Measurements from ENCODE around the gene KCNJ5.

Gene KCNJ5

DNA sequence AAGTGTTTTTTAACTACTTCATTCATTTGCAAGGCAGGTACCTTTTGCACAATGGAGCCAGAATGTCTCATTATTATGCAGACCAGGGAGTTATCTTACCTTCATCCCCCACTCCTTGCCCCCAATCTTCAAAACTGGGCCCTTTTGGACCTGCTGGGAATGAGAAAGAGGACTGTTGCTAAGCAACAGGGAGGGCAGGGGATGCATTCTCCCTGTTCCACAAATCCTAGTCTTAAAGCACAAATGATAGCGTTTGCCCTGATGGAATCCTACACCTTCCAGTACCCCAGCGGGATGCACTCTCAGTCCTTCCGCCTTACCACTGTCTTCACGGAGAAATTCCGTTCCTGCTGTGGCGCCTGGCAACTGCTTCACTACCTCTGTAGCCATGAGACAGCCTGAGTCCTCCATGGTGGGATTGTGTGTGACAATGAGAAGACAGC is 20.0 kb upstream of the KCNJ5 start:
- TF ChIP-seq, protein P1, sequence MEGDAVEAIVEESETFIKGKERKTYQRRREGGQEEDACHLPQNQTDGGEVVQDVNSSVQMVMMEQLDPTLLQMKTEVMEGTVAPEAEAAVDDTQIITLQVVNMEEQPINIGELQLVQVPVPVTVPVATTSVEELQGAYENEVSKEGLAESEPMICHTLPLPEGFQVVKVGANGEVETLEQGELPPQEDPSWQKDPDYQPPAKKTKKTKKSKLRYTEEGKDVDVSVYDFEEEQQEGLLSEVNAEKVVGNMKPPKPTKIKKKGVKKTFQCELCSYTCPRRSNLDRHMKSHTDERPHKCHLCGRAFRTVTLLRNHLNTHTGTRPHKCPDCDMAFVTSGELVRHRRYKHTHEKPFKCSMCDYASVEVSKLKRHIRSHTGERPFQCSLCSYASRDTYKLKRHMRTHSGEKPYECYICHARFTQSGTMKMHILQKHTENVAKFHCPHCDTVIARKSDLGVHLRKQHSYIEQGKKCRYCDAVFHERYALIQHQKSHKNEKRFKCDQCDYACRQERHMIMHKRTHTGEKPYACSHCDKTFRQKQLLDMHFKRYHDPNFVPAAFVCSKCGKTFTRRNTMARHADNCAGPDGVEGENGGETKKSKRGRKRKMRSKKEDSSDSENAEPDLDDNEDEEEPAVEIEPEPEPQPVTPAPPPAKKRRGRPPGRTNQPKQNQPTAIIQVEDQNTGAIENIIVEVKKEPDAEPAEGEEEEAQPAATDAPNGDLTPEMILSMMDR (IDR thresholded peaks at IDR 0.05): no peak
- H3K27ac ChIP-seq: no peak overlapping the region
- no peak overlapping the region for H3K4me3 ChIP-seq
- no peak for DNase-seq (ENCODE audit: low spot score)

DNA sequence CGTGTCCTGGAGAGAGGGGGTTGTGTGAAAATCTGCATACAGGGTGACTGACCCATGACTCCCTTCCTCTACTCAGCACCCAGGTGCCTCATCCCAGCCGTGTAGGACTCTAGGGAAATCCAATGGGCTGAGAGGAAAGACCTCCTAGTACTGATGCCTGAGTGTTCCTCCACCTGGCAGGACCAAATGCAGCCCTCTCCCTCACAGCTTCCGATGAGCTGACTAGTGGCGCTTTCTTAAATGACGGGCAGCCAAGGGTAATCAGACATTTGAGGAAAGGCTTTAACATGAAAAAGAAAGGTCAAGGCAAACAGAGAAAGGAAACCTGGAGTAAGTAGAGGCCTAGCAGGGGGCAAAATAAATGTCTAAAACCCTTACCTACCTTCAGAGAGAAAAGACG is 19.1 kb upstream of the KCNJ5 start:
- TF ChIP-seq, protein P1 (IDR thresholded peaks at IDR 0.05): no peak
- no peak overlapping the region for H3K4me3 ChIP-seq
- no peak overlapping the region for H3K27ac ChIP-seq
- no peak for DNase-seq (ENCODE audit: low spot score)

DNA sequence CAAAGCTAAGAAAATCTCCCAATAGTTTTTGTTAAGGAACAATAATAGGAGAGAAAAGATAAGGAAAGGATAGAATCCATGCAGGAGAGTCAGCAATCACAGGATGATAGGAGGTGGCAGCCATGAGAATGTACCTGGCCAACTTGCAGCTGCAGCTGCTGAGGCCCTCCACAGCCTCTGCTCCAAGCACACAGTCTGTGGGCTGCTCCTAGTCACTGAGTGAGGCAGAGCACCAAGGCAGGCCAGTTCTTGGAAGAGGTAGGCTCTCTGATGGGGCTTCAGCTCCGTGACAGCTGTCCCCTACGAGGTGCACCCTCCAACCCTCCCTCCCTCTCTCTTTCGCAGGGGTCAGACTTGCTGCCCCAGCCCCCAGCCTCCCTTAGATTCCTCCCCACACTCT is 18.6 kb upstream of the KCNJ5 start:
- H3K4me3 ChIP-seq: no peak overlapping the region
- TF ChIP-seq, protein P1 (IDR thresholded peaks at IDR 0.05): no peak
- DNase-seq (ENCODE audit: low spot score): no peak
- no peak overlapping the region for H3K27ac ChIP-seq

DNA sequence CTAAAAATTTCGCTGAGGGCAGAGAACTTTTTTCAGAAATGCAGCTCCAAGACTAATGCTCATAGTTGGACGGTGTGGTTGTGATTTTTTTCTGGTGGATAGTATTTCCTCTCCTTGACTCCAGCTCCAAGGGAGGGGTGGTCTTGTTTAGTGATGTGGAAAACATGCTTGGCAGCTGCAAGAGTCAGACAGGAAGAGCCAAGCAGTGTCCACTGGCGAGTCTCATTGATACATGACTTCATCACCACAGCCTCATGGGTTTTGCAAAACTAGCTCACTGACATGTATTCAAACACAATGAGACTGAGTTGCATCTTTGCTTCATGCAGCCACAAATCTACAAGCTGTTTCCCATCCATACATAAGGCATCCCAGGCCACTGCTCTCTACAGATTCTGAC is 16.7 kb upstream of the KCNJ5 start:
- TF ChIP-seq, protein P1 (IDR thresholded peaks at IDR 0.05): no peak
- no peak overlapping the region for H3K4me3 ChIP-seq
- no peak for DNase-seq (ENCODE audit: low spot score)
- no peak overlapping the region for H3K27ac ChIP-seq

DNA sequence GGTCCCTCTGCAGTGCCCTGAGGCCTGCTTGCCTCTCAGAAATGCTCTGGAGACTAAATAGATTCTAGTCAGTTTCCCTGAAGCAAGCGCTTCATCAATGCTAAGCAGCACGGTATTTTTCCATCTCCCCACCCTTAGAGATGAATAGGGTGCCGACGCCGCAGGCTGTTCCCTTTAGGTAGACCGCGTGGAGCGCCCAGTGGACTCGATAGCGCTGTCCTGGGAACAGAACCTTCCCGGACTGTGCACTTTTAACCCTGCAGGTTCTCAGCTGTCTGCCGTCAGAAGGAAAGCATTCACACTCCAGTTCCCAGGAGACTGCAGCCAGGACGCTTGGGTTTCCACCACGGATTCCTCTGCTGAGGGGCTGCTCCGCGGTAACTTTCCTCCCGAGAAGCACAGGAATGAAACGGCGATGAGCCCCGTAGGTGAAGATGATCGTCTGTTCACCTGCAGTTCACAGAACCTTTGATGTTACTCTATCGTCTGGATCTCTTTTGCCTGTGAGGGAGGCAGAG is 15.0 kb upstream of the KCNJ5 start:
- Histone ChIP-seq H3K4me3 (no peak overlapping the region), H3K27ac (no peak overlapping the region)
- TF ChIP-seq, protein P1 (IDR thresholded peaks at IDR 0.05): no peak
- DNase-seq (ENCODE audit: low spot score): no peak

DNA sequence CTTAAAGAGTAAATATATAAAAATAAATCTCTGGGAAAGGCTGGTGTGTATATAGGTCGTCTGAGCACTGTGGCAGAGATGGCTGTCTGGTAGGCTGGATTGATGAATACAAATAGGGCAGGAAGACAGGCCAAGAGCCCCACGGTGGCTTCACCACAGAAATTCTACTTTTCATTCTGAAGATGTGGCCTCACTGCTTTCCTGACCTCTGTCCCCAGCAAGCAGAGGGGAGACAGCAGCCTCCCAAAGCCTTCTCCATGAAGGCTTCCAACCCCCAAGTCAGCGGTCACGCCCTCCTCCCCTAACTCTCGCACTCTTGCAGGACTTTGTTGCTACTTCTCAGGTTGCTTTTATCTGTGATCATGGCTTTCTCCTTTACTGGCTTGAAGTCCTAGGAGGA is 13.4 kb upstream of the KCNJ5 start:
- no peak overlapping the region for H3K4me3 ChIP-seq
- DNase-seq (ENCODE audit: low spot score): no peak
- TF ChIP-seq, protein P1 (IDR thresholded peaks at IDR 0.05): no peak
- H3K27ac ChIP-seq: no peak overlapping the region

DNA sequence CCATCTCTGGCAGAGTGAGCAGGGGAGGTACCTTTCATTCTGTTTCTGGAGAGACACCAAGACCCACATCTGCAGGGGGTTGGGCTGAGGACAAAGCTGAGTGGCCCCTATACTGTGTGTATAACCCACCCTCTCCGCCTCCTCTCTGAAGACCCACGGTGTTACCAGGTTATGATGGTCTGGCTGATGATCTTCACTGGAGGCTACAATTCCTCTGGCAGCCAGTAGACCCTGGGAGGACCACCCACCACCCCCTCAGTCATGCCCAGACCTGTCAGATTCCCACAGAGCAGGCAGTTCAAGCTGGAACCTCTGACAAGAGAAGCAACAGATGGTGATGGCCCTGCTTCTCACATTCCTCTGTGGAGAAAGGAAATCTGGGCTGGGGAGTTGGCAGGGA is 12.7 kb upstream of the KCNJ5 start:
- H3K27ac ChIP-seq: no peak overlapping the region
- TF ChIP-seq, protein P1 (IDR thresholded peaks at IDR 0.05): no peak
- no peak for DNase-seq (ENCODE audit: low spot score)
- no peak overlapping the region for H3K4me3 ChIP-seq

Data from coronary artery (tissue), 2 donors.